ENCODE results near the gene PYM1. TPM values are rescaled to one million over a fixed set of nuclear protein-coding genes. Genes with fewer than 3 reads are reported as not detected.

PYM1 gene
- polyA plus RNA-seq, 1 donor: 30.6 TPM

DNA sequence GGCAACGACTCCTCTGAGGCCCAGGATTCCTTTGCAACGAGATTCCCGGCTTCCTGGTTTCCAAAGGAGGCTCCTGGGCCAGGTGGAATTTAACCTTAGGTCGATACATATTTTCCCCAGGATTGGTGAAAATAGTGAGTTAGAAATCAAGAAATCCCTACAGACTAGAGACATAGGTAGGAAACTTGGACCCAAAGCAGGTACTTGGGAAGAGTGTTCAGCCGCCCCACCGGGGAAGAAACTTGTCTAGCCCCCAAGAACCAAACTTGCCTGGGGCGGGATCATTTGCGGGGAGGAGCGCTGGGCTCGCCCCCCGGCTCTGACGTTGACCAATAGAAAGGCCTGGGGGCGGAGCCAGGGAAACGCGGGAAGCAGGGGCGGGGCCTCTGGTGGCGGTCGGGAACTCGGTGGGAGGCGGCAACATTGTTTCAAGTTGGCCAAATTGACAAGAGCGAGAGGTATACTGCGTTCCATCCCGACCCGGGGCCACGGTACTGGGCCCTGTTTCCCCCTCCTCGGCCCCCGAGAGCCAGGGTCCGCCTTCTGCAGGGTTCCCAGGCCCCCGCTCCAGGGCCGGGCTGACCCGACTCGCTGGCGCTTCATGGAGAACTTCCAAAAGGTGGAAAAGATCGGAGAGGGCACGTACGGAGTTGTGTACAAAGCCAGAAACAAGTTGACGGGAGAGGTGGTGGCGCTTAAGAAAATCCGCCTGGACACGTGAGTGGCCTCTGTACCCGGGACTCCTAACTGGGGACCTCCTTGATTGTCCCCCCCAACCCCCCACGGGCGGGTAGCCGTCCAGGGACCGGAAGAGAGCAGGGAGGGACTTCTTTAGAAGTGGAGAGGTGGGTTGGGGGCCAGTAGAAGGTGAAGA is 39.0 kb upstream of the PYM1 start, which contains the start of gene CDK2:
Gene CDK2, plus strand, starts transcription at position 423 of the 874 bp plus-strand sequence. Its CDS starts 179 bp downstream, at position 602.
- H3K27me3 ChIP-seq (ENCODE audit: control insufficient read depth, insufficient read depth, low read length): no peaks in the 10 kb centered on the region
- H3K4me1 ChIP-seq (ENCODE audit: control insufficient read depth, insufficient read depth, low read length): peaks cover 24% of the 10 kb centered on the region
- H3K27ac ChIP-seq (ENCODE audit: low read length): peak within 1 kb of the TSS; percentile 79
- DNase-seq: peak; percentile 87 to 91
- H3K36me3 ChIP-seq (ENCODE audit: control insufficient read depth, insufficient read depth, low read length): peaks cover 15% of the 10 kb centered on the region
- peak within 1 kb of the TSS; percentile 73 for H3K4me3 ChIP-seq (ENCODE audit: low read length)
- no CpG with 5 or more reads among the region's 45 CpGs for WGBS (ENCODE audit: insufficient coverage, low lambda C conversion rate)
- no peaks in the 10 kb centered on the region for H3K9me3 ChIP-seq (ENCODE audit: control insufficient read depth, low read depth, low read length)

- Histone ChIP-seq H3K27ac (ENCODE audit: low read length) (peak within 1 kb of the TSS; percentile 79), H3K4me1 (ENCODE audit: control insufficient read depth, insufficient read depth, low read length) (peaks cover 20% of the 10 kb centered on the region), H3K36me3 (ENCODE audit: control insufficient read depth, insufficient read depth, low read length) (peaks cover 8% of the 10 kb centered on the region), H3K27me3 (ENCODE audit: control insufficient read depth, insufficient read depth, low read length) (no peaks in the 10 kb centered on the region), H3K4me3 (ENCODE audit: low read length) (peak within 1 kb of the TSS; percentile 73), H3K9me3 (ENCODE audit: control insufficient read depth, low read depth, low read length) (no peaks in the 10 kb centered on the region)
- WGBS (ENCODE audit: insufficient coverage, low lambda C conversion rate): no CpG with 5 or more reads among the region's 4 CpGs
- no peak for DNase-seq
These were observed 38.3 kb upstream of the PYM1 start, which contains the start of gene PMEL for GRCh38 chr12:55965941-55966407. Gene PMEL (minus strand): TSS chr12:55966042. CDS start chr12:55966011, 31 bp downstream.

DNA sequence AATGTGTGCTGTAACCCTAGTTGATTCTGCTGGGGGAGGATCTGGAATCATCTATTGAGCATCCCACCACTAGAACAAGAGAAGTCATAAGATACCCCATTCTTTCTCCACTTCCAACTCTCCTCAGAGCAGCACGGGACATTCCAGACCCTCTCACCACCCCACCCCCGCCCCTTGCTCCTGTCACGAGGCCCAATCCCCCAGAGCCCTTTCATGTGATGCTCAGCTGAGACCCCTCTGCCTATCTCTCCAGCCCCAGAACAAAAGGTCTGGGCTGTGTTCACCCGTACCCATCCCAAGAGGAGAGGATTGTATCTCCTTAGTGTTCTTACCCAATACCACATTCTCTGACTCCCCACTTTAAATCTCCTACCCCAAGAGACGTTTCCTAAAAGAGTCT is 37.5 kb upstream of the PYM1 start:
- Histone ChIP-seq H3K27ac (ENCODE audit: low read length) (no peak overlapping the region), H3K27me3 (ENCODE audit: control insufficient read depth, insufficient read depth, low read length) (no peaks in the 10 kb centered on the region)
- 78% methylated on average over 2 of the region's 5 CpGs for WGBS (ENCODE audit: insufficient coverage, low lambda C conversion rate)

GRCh38 chr12:55963760-55964159 is 36.1 kb upstream of the PYM1 start:
- 100% methylated on average over 1 of the region's 2 CpGs for WGBS (ENCODE audit: insufficient coverage, low lambda C conversion rate)
- Histone ChIP-seq H3K4me1 (ENCODE audit: control insufficient read depth, insufficient read depth, low read length) (peaks cover 20% of the 10 kb centered on the region), H3K27ac (ENCODE audit: low read length) (no peak overlapping the region), H3K27me3 (ENCODE audit: control insufficient read depth, insufficient read depth, low read length) (no peaks in the 10 kb centered on the region), H3K36me3 (ENCODE audit: control insufficient read depth, insufficient read depth, low read length) (peaks cover 2% of the 10 kb centered on the region), H3K9me3 (ENCODE audit: control insufficient read depth, low read depth, low read length) (no peaks in the 10 kb centered on the region), H3K4me3 (ENCODE audit: low read length) (no peak overlapping the region)
- no peak for DNase-seq

More for the DNA sequence above, 37.5 kb upstream of the PYM1 start:
- H3K36me3 ChIP-seq (ENCODE audit: control insufficient read depth, insufficient read depth, low read length): peaks cover 2% of the 10 kb centered on the region
- H3K4me1 ChIP-seq (ENCODE audit: control insufficient read depth, insufficient read depth, low read length): peaks cover 20% of the 10 kb centered on the region
- no peaks in the 10 kb centered on the region for H3K9me3 ChIP-seq (ENCODE audit: control insufficient read depth, low read depth, low read length)
- H3K4me3 ChIP-seq (ENCODE audit: low read length): no peak overlapping the region
- no peak for DNase-seq

GRCh38 chr12:55957106-55957859 is 29.6 kb upstream of the PYM1 start:
- no CpG with 5 or more reads among the region's 5 CpGs for WGBS (ENCODE audit: insufficient coverage, low lambda C conversion rate)

DNA sequence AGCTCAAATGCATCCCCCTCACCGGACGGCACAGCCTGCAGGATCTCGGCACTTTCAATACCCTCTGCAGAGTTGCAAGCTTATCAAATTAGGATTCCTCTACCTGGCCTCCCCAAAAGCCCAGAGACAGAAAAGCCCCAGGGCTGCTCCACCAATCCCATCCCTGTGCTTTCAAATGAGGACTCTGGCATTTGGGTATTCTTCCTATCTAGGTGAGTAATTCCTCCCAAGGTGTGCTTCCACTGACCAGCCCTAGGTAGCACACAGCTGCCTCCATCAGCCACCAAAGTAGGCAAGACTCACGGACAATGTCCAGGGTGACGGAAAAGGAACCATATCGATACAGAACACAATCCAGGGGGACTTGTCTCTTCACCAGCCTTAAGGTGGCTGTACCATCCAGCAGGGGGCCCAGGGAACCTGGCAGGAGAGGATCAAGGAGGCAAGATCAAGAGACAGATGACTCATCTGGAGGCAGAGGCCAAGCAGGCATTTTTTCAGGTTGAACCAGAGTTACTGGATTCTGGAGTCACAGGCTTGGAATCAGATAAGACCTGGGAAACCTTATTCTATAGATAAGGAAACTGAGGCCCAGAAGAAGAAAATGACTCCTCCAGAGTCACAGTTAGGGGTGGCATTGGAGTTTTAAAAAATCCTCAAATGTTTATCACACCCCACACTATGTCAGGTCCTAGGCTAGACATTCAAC is 28.3 kb upstream of the PYM1 start:
- no CpG with 5 or more reads among the region's 6 CpGs for WGBS (ENCODE audit: insufficient coverage, low lambda C conversion rate)
- Histone ChIP-seq H3K4me1 (ENCODE audit: control insufficient read depth, insufficient read depth, low read length) (peaks cover 14% of the 10 kb centered on the region), H3K9me3 (ENCODE audit: control insufficient read depth, low read depth, low read length) (no peaks in the 10 kb centered on the region), H3K36me3 (ENCODE audit: control insufficient read depth, insufficient read depth, low read length) (peaks cover 17% of the 10 kb centered on the region), H3K27me3 (ENCODE audit: control insufficient read depth, insufficient read depth, low read length) (no peaks in the 10 kb centered on the region), H3K27ac (ENCODE audit: low read length) (no peak overlapping the region), H3K4me3 (ENCODE audit: low read length) (no peak overlapping the region)
- peak; percentile 71 to 80 for DNase-seq

More at GRCh38 chr12:55957106-55957859, 29.6 kb upstream of the PYM1 start:
- no peak for DNase-seq
- Histone ChIP-seq H3K36me3 (ENCODE audit: control insufficient read depth, insufficient read depth, low read length) (peaks cover 7% of the 10 kb centered on the region), H3K27ac (ENCODE audit: low read length) (no peak overlapping the region), H3K4me1 (ENCODE audit: control insufficient read depth, insufficient read depth, low read length) (peaks cover 14% of the 10 kb centered on the region), H3K27me3 (ENCODE audit: control insufficient read depth, insufficient read depth, low read length) (no peaks in the 10 kb centered on the region), H3K4me3 (ENCODE audit: low read length) (no peak overlapping the region), H3K9me3 (ENCODE audit: control insufficient read depth, low read depth, low read length) (no peaks in the 10 kb centered on the region)

- no CpG with 5 or more reads among the region's 4 CpGs for WGBS (ENCODE audit: insufficient coverage, low lambda C conversion rate)
- Histone ChIP-seq H3K4me1 (ENCODE audit: control insufficient read depth, insufficient read depth, low read length) (peaks cover 14% of the 10 kb centered on the region), H3K27ac (ENCODE audit: low read length) (no peak overlapping the region), H3K27me3 (ENCODE audit: control insufficient read depth, insufficient read depth, low read length) (no peaks in the 10 kb centered on the region), H3K36me3 (ENCODE audit: control insufficient read depth, insufficient read depth, low read length) (peaks cover 17% of the 10 kb centered on the region), H3K4me3 (ENCODE audit: low read length) (no peak overlapping the region), H3K9me3 (ENCODE audit: control insufficient read depth, low read depth, low read length) (no peaks in the 10 kb centered on the region)
- DNase-seq: no peak
These were observed 27.6 kb upstream of the PYM1 start for GRCh38 chr12:55955344-55955743.

DNA sequence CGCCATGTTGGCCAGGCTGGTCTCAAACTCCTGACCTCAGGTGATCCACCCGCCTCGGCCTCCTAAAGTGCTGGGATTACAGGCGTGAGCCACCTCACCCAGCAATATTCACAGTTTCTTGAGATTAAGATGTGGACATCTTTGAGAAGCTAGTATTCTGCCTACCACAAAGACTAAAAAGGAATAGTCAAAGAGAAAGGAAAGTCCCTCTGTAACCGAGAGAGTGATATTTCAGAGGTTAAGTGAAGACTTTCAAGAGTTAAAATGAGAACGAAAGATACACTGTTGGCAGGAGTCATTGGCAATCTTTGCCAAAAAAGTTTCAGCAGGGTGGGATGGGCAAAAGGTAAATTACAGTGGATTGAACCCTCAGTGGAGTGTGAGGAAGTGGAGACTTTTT is 18.9 kb upstream of the PYM1 start:
- H3K27ac ChIP-seq (ENCODE audit: low read length): no peak overlapping the region
- peaks cover 9% of the 10 kb centered on the region for H3K4me1 ChIP-seq (ENCODE audit: control insufficient read depth, insufficient read depth, low read length)
- H3K4me3 ChIP-seq (ENCODE audit: low read length): no peak overlapping the region
- DNase-seq: no peak
- H3K36me3 ChIP-seq (ENCODE audit: control insufficient read depth, insufficient read depth, low read length): peaks cover 3% of the 10 kb centered on the region
- WGBS (ENCODE audit: insufficient coverage, low lambda C conversion rate): 83% methylated on average over 1 of the region's 6 CpGs
- H3K9me3 ChIP-seq (ENCODE audit: control insufficient read depth, low read depth, low read length): no peaks in the 10 kb centered on the region
- no peaks in the 10 kb centered on the region for H3K27me3 ChIP-seq (ENCODE audit: control insufficient read depth, insufficient read depth, low read length)

DNA sequence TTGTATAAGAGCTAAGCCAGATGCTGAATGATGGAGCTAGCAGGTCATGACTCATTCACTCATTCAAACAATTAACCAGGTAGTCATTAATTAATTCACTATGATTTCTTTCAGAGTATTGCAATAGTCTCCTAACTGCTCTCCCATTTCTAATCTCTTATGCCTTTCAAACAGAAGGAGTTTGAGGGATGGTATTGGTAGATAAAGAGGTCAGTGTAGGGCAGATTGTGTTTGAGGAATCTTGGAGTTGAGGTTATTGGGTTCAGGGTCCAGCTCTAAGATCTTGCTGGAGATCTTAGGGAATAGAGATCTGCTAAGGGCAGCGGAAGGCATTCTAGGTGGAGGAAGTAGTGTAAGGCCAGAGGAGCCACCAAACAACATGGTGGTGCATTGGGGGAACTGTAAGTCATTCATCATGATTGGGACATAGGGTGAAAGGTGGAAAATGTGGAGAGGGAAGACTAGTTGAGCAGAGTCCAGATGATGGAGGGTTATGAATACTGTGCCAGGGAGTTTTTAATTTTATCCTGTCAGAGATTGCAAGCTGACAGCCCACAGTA is 15.0 kb upstream of the PYM1 start:
- no CpG with 5 or more reads among the region's 1 CpG for WGBS (ENCODE audit: insufficient coverage, low lambda C conversion rate)
- Histone ChIP-seq H3K9me3 (ENCODE audit: control insufficient read depth, low read depth, low read length) (no peaks in the 10 kb centered on the region), H3K4me1 (ENCODE audit: control insufficient read depth, insufficient read depth, low read length) (peaks cover 21% of the 10 kb centered on the region), H3K27ac (ENCODE audit: low read length) (no peak overlapping the region), H3K4me3 (ENCODE audit: low read length) (no peak overlapping the region), H3K36me3 (ENCODE audit: control insufficient read depth, insufficient read depth, low read length) (no peaks in the 10 kb centered on the region), H3K27me3 (ENCODE audit: control insufficient read depth, insufficient read depth, low read length) (no peaks in the 10 kb centered on the region)
- DNase-seq: peak; percentile 47
